IMR-90 (cell line): ENCODE data around the gene TRAP1.

Experiments
- MXI1 ChIP-seq: IDR thresholded peaks from 2 replicates; pipeline ENCODE4 v1.6.1; 2012; ENCODE audit warnings: low read depth, mild to moderate bottlenecking, low read length, moderate library complexity, borderline replicate concordance
- NFE2L2 ChIP-seq: fragments of 150-350 bp; IDR thresholded peaks from 2 replicates; pipeline ENCODE4 v1.6.1; 2016; ENCODE audit warnings: low read depth, mild to moderate bottlenecking, low read length
- POLR2A ChIP-seq: IDR thresholded peaks from 2 replicates; pipeline ENCODE4 v1.6.1; 2012; ENCODE audit warnings: mild to moderate bottlenecking, low read depth, low read length
- RAD21 ChIP-seq: IDR thresholded peaks from 2 replicates; pipeline ENCODE4 v1.6.1; 2012; ENCODE audit warnings: low read length, improper control_type of control experiment
- RCOR1 ChIP-seq: IDR thresholded peaks from 2 replicates; pipeline ENCODE4 v1.6.1; 2012; ENCODE audit warnings: mild to moderate bottlenecking, low read length, improper control_type of control experiment; ENCODE audit not compliant: insufficient replicate concordance
- RFX5 ChIP-seq: IDR thresholded peaks from 2 replicates; pipeline ENCODE4 v1.8.0; 2012; ENCODE audit warnings: low read depth, mild to moderate bottlenecking, low read length, moderate library complexity
- SMC3 ChIP-seq: fragments of 150-350 bp; IDR thresholded peaks from 2 replicates; pipeline ENCODE4 v1.6.1; 2016; ENCODE audit warnings: low read depth, mild to moderate bottlenecking, antibody characterized with exemption, low read length, moderate library complexity
- TF ChIP-seq, protein P1 (sequence below): conservative IDR thresholded peaks from 2 replicates; pipeline ENCODE4 v1.5.1; 2012; ENCODE audit warnings: mild to moderate bottlenecking, low read depth, low read length, improper control_type of control experiment
- TF ChIP-seq, protein P2 (sequence below): fragments of 150-350 bp; IDR thresholded peaks from 2 replicates; pipeline ENCODE4 v1.6.1; 2017; ENCODE audit warnings: mild to moderate bottlenecking, antibody characterized with exemption, low read length, low read depth
- TF ChIP-seq, protein P3 (sequence below): fragments of 150-350 bp; IDR thresholded peaks from 2 replicates; pipeline ENCODE4 v1.6.1; 2016; ENCODE audit warnings: low read depth, mild to moderate bottlenecking, low read length, moderate library complexity, borderline replicate concordance

DNA sequence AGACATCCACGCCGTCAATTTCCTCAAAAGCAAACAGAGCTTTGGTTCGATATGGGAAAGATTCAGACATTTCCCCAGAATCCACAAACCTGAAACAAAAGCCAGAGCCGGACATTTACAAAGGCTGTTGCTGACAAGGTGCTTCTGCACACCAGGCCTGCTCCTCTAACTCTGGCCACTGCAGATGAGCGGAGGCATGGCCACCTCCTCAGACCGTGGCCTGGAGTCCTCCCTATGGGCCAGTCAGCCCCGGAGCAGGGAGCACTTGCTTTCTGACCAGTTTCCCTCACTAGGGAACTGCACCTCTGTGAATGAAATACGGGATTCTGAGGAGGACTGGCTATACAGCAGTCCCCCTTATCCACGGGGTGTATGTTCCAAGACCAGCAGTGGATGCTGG, 22.3 kb upstream of the TRAP1 start:
- TF ChIP-seq POLR2A (no peak), RCOR1 (no peak), NFE2L2 (no peak), RFX5 (no peak), SMC3 (no peak), RAD21 (no peak), MXI1 (no peak)
- TF ChIP-seq, protein P1, sequence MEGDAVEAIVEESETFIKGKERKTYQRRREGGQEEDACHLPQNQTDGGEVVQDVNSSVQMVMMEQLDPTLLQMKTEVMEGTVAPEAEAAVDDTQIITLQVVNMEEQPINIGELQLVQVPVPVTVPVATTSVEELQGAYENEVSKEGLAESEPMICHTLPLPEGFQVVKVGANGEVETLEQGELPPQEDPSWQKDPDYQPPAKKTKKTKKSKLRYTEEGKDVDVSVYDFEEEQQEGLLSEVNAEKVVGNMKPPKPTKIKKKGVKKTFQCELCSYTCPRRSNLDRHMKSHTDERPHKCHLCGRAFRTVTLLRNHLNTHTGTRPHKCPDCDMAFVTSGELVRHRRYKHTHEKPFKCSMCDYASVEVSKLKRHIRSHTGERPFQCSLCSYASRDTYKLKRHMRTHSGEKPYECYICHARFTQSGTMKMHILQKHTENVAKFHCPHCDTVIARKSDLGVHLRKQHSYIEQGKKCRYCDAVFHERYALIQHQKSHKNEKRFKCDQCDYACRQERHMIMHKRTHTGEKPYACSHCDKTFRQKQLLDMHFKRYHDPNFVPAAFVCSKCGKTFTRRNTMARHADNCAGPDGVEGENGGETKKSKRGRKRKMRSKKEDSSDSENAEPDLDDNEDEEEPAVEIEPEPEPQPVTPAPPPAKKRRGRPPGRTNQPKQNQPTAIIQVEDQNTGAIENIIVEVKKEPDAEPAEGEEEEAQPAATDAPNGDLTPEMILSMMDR, result no peak
- TF ChIP-seq, protein P2, sequence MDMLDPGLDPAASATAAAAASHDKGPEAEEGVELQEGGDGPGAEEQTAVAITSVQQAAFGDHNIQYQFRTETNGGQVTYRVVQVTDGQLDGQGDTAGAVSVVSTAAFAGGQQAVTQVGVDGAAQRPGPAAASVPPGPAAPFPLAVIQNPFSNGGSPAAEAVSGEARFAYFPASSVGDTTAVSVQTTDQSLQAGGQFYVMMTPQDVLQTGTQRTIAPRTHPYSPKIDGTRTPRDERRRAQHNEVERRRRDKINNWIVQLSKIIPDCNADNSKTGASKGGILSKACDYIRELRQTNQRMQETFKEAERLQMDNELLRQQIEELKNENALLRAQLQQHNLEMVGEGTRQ, result no peak
- TF ChIP-seq, protein P3, sequence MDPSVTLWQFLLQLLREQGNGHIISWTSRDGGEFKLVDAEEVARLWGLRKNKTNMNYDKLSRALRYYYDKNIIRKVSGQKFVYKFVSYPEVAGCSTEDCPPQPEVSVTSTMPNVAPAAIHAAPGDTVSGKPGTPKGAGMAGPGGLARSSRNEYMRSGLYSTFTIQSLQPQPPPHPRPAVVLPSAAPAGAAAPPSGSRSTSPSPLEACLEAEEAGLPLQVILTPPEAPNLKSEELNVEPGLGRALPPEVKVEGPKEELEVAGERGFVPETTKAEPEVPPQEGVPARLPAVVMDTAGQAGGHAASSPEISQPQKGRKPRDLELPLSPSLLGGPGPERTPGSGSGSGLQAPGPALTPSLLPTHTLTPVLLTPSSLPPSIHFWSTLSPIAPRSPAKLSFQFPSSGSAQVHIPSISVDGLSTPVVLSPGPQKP, result no peak
